GM12874 (cell line): ENCODE data around the gene APC2.

ENCODE experiments used
- TF ChIP-seq, protein P1 (sequence below): IDR thresholded peaks from 2 replicates; pipeline ENCODE4 v1.5.1; 2011; ENCODE audit warnings: low read depth, mild to moderate bottlenecking, control low read depth, low read length, moderate library complexity; ENCODE audit not compliant: insufficient read depth

APC2 gene

GRCh38 chr19:1418496-1418775, 31.5 kb upstream of the APC2 start:
- TF ChIP-seq, protein P1, sequence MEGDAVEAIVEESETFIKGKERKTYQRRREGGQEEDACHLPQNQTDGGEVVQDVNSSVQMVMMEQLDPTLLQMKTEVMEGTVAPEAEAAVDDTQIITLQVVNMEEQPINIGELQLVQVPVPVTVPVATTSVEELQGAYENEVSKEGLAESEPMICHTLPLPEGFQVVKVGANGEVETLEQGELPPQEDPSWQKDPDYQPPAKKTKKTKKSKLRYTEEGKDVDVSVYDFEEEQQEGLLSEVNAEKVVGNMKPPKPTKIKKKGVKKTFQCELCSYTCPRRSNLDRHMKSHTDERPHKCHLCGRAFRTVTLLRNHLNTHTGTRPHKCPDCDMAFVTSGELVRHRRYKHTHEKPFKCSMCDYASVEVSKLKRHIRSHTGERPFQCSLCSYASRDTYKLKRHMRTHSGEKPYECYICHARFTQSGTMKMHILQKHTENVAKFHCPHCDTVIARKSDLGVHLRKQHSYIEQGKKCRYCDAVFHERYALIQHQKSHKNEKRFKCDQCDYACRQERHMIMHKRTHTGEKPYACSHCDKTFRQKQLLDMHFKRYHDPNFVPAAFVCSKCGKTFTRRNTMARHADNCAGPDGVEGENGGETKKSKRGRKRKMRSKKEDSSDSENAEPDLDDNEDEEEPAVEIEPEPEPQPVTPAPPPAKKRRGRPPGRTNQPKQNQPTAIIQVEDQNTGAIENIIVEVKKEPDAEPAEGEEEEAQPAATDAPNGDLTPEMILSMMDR: no peak

DNA sequence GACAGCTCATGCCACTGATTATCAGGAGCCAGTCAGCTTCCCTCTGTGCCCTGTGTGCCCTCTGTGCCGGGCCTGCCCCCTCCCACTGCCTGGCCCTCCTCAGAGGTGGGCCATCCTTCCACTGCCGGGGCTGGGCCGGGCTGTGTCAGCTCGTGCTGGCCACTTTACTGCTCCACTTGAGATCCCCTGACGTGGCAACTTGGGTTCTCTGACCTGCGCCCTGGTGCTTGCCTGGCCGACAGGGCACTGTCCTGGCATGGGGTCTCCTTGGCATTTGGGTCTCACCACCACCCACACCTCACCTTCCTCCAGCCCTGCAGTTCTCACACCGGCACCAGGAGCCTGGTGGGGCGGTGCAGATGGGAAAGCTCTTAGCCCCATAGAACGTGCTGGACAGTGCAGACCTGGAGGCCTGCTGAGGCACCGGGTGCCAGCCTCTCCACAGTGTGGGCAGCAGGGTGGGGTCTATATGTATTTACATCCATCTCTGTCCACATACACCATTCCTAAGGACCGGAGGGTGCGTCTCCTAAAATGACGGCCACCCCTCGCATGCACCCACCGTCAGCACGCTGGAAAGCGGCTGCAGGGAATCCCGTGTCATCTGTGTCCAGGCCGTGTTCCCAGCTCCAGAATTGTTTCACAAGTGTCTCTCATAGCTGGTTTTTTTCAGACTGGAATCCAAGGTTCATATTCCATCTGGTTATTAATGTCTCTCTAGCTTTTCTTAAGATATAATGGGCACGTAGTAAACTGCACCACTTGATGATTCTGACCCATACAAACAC, 30.8 kb upstream of the APC2 start:
- TF ChIP-seq, protein P1: no peak

GRCh38 chr19:1420590-1420989, 29.3 kb upstream of the APC2 start:
- TF ChIP-seq, protein P1: no peak

DNA sequence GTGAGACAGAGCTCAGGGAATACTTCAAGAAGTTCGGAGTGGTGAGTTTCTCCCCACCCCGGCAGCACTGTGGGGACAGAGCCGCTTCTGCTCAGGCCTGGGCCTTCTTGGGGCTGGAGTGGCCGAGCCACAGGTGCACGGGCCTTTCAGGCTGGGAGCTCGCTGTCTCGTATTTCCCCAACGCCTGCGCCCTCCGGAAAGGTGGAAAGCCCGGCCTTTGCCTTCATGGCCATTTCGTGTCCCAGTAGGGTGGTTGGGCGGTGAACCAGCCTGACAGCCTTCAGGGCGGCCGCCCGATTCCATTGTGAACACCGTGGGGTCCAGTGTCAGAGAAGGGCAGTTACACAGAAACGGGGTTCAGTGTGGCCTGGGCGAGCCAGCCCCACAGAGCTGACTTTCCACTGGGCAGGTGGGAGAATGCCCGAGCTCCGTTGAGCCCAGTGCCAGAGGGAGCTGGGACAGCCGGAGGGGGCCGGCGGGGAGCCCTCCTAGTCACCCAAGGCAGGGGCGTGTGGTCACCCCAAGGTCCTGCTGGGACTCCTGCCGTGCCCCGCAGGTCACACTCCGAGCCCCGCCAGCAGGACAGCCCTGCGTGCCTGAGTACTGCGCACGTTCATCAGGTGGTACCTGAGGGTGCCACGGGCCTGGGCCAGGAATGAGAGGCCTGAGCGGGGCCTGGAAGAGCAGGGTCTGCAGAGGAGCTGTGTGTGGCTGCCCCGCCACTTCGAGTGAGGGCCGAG, 28.5 kb upstream of the APC2 start:
- TF ChIP-seq, protein P1: no peak

GRCh38 chr19:1421958-1422305, 28.0 kb upstream of the APC2 start:
- TF ChIP-seq, protein P1: no peak

GRCh38 chr19:1422360-1422759, 27.6 kb upstream of the APC2 start:
- TF ChIP-seq, protein P1: no peak

GRCh38 chr19:1422943-1423342, 27.0 kb upstream of the APC2 start:
- TF ChIP-seq, protein P1: no peak
